Cardiac fibroblast (primary cell): ENCODE results near the gene AKIP1.
"Not testable (repeated sequence)": the region's sequence is repeated elsewhere in the genome, so short reads cannot be mapped to it uniquely, and the experiment has no call there.

ENCODE experiments used
- DNase-seq, 2 donors: peaks; one replicate each; pipeline versions ENCODE4 v3.0.0 to v3.0.0-alpha.2; 2010; ENCODE audit warnings: low read depth in 2 of 2
- H3K4me3 ChIP-seq, 2 donors: replicated peaks in 1 of 2; 1 replicate in 1 of 2; 2 replicates in 1 of 2; pipeline ENCODE4 v1.5.1; 2011; ENCODE audit warnings: low read depth in 2 of 2, low read length in 2 of 2, mild to moderate bottlenecking in 2 of 2, moderate library complexity in 1 of 2
- TF ChIP-seq, protein P1 (sequence below): IDR thresholded peaks from one replicate; pipeline ENCODE4 v1.5.1; 2011; ENCODE audit warnings: low read depth, mild to moderate bottlenecking, low read length, inconsistent platforms

Gene AKIP1

DNA sequence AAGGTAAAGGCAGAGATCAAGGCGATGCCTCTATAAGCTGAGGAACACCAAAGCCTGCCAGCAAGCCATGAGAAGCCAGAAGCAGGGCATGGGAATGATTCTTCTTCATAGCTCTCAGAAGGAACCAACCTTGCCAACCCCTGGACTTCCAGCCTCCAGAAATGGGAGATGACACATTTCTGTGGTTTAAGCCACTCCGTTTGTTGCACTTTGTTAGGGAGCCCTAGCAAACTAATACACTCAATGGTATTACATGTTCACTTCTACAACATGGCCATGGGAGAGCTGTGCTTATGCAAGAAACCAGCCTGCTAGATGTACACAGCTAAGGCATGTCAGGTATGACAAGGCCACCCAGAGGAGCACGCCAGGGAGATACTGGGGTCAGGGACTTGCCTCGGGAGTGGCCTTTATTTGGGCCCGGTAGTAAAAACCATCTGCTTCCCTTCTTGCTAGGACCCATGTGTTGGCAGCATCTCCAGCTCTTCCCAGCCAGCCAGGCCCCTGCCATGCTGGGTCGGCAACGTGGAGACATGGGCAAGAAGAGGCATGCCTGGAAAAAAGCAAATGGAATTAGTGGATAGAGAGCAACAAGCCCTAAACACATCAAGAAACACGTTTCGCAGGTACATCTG is 18.1 kb downstream of the AKIP1 start:
- H3K4me3 ChIP-seq: no peak overlapping the region
- DNase-seq: no peak
- TF ChIP-seq, protein P1, sequence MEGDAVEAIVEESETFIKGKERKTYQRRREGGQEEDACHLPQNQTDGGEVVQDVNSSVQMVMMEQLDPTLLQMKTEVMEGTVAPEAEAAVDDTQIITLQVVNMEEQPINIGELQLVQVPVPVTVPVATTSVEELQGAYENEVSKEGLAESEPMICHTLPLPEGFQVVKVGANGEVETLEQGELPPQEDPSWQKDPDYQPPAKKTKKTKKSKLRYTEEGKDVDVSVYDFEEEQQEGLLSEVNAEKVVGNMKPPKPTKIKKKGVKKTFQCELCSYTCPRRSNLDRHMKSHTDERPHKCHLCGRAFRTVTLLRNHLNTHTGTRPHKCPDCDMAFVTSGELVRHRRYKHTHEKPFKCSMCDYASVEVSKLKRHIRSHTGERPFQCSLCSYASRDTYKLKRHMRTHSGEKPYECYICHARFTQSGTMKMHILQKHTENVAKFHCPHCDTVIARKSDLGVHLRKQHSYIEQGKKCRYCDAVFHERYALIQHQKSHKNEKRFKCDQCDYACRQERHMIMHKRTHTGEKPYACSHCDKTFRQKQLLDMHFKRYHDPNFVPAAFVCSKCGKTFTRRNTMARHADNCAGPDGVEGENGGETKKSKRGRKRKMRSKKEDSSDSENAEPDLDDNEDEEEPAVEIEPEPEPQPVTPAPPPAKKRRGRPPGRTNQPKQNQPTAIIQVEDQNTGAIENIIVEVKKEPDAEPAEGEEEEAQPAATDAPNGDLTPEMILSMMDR: no peak

DNA sequence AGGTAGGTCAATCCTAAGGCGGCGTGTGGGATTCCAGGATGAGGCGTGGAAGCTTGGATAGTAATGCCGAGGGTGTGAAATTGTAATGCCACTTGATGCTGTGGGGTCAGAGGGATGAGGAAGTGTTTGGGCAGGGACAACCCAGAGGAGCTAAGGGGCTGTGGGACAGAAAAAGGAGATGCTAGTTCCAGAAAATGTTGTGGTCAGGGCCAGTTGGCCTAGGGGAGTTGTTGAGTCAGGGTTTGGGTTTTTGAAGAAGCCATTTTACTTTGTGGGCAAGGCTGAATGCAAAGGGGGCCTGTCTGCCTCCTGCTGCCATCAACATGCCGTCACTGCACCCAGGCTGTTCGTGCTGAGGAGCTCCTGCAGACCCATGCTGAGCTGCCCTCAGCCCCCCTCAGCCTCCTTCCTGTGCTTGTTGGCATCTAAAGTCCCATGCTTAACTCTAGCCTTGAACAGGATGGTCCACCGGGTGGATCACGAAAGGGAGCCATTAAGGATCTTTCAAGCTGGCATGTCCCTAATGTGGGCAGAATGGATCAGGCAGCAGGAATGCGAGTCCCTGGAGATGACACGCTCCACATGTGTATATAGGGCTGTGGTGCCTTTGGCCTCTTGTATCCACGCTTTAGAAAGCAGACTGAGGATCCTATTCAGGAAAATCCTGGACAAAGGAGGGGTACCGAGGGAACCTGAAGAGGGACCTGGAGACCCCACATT is 19.6 kb downstream of the AKIP1 start:
- no peak for DNase-seq
- H3K4me3 ChIP-seq: no peak overlapping the region
- TF ChIP-seq, protein P1: no peak

DNA sequence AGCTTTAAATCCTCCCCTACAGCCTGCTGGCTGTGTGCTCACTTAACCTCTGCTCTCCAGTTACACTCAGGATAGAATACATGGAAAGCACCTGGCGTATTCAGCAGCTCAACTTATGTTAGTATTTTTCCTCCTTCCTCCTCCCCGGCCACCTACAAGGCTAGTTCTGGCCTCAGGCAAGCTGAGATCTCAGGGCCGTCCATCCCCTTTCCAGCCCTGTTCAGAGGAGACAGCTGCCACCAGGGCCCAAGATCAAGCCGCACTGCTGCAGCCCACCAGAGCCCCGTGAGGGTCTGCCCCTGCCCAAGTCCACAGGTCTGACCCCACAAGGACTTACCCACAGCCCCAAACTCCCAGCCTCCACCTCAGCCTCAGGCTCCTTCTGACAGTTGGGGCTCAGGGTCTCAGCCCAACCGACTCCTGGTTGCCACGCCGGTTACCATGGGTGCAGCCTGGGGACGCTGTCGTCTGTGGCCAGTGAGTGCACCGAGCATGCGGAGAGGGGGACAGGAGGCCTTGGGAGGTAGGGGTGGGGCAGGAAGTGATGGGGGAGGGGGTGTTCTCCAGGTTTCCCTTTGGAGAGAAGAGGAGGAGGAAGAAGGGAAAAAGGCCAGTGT is 21.7 kb downstream of the AKIP1 start, which contains the start of gene C11orf16:
Gene C11orf16 (minus strand): TSS at position 384 of the 617 bp plus-strand sequence. CDS start 639 bp downstream, outside the sequence.
- no peak for DNase-seq
- H3K4me3 ChIP-seq: no peak within 1 kb of the TSS
- TF ChIP-seq, protein P1: no peak

DNA sequence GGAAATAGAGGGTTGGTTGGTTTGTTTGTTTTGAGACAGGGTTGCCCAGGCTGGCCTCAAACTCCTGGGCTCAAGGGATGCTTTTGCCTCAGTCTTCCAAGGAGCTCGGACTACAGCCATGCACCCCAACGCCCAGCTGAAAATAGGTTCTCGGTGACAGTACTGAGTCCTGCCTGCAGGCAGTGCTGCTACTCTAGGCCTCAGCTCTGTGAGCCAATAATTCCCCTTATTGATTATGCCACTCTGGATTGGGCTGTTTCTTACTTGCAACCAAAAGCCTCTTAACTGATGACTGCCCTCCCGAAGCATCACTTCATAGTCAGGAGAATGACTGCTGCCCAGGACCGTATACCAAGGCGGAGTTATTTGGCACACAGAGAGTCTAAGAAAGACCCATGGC is 22.9 kb downstream of the AKIP1 start:
- TF ChIP-seq, protein P1: peak; percentile 26
- no peak for DNase-seq
- H3K4me3 ChIP-seq: no peak overlapping the region

DNA sequence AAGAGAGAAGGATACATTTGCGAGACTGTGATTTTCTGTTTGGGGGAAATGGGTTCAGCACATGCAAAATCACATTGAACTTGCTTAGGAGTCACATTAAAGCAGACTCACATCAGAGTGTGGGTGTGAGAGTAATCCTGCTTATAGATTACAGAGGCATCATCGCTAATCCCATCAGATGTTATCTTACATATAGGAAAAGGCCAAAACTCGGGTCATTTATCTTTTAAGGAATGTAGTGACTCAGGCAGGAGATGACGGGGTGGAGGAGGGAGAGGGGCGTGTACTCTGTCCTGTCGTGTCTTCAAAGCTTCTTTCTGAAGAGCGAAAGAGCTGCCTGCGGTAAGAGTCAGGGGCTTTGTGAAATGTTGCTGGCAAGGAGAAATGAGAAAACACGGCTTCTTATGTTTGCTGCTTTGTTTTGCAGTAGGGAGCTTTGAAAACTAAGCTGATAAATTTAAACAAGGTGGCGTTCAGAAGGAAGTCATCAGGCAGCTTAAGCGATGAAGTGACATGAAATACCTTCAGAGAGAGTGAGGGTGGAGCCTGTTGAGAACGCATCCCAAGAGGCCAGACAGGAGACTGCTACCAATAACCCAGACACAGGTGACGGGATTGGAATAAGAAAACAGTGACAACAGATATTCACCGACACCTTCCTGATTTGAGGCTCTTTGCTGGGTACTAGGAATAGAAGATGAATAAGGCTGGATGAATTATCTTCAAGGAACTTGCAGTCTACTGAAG is 23.9 kb downstream of the AKIP1 start:
- no peak overlapping the region for H3K4me3 ChIP-seq
- TF ChIP-seq, protein P1: no peak
- peak; percentile 65 to 66 for DNase-seq

DNA sequence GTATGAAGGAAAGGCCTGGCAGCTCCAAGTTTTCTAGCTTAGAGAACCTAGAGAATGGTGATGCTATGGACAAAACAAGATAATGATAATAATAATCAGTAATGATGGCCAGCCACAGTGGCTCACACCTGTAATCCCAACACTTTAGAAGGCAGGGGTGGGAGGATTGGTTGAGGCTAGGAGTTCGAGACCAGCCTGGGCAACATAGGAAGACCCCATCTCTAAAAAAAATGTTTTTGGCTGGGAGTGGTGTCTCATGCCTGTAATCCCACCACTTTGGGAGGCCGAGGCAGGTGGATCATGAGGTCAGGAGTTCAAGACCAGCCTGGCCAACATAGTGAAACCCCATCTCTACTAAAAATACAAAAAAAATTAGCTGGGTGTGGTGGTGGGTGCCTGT is 24.8 kb downstream of the AKIP1 start:
- DNase-seq, H3K4me3 ChIP-seq: not testable (repeated sequence)
